Upper lobe of left lung (tissue), 4 donors: ENCODE data around the gene KATNB1.

Source experiments
- EP300 ChIP-seq, 4 donors: sonication (generic); formaldehyde crosslinking; IDR thresholded peaks; one replicate each; pipeline ENCODE4 v1.5.1; 2017; ENCODE audit warnings: antibody characterized with exemption in 4 of 4, control low read depth in 2 of 4
- POLR2A ChIP-seq, 4 donors: fragments of 450-650 bp; IDR thresholded peaks; one replicate each; pipeline ENCODE4 v1.5.1; 2016 to 2017; ENCODE audit warnings: antibody characterized with exemption in 4 of 4, mild to moderate bottlenecking in 2 of 4
- POLR2AphosphoS5 ChIP-seq, 2 donors: sonication (generic); formaldehyde crosslinking; IDR thresholded peaks; one replicate each; pipeline ENCODE4 v1.5.1; 2017; ENCODE audit warnings: antibody characterized with exemption in 2 of 2
- TF ChIP-seq, protein P1 (sequence below), 6 experiments: fragments of 450-650 bp in 4 of 6; fragments of 200-600 bp in 2 of 6; sonication (generic) in 2 of 6; IDR thresholded peaks; one replicate each; pipeline ENCODE4 v1.5.1; 2016 to 2019; ENCODE audit warnings: antibody characterized with exemption in 6 of 6

DNA sequence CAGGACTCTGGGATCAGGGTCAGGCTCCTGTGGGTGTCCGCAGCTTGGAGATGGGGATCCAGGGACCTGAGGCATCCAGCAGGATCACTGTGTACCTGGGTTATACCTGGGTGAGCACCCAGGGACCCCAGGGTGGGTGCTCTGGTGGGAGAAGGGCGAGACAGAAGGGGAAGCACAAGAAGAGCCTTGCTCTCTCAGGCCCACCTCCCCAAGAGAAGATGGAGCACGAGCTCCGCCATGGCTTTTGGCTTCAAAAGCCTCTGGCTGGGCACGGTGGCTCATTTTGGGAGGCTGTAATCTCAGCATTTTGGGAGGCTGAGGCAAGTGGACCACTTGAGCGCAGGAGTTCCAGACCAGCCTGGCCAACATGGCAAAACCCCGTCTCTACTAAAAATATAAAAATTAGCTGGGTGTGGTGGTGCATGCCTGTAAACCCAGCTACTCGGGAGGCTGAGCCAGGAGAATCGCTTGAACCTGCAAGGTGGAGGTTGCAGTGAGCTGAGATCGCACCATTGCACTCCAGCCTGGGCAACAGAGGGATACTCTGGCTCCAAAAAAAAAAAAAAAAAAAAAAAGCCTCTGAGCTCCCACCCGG, 32.1 kb upstream of the KATNB1 start:
- TF ChIP-seq, protein P1, sequence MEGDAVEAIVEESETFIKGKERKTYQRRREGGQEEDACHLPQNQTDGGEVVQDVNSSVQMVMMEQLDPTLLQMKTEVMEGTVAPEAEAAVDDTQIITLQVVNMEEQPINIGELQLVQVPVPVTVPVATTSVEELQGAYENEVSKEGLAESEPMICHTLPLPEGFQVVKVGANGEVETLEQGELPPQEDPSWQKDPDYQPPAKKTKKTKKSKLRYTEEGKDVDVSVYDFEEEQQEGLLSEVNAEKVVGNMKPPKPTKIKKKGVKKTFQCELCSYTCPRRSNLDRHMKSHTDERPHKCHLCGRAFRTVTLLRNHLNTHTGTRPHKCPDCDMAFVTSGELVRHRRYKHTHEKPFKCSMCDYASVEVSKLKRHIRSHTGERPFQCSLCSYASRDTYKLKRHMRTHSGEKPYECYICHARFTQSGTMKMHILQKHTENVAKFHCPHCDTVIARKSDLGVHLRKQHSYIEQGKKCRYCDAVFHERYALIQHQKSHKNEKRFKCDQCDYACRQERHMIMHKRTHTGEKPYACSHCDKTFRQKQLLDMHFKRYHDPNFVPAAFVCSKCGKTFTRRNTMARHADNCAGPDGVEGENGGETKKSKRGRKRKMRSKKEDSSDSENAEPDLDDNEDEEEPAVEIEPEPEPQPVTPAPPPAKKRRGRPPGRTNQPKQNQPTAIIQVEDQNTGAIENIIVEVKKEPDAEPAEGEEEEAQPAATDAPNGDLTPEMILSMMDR (IDR thresholded peaks at IDR 0.05) = no peak
- TF ChIP-seq EP300 (IDR thresholded peaks at IDR 0.05) (no peak), POLR2AphosphoS5 (IDR thresholded peaks at IDR 0.05) (no peak), POLR2A (IDR thresholded peaks at IDR 0.05) (no peak)
